ENCODE data around the gene UFSP1.
"Not testable (repeated sequence)": the region's sequence is repeated elsewhere in the genome, so short reads cannot be mapped to it uniquely, and the experiment has no call there.

Gene UFSP1

GRCh38 chr7:100888988-100889750 is at the start of gene UFSP1:
UFSP1 (minus strand) TSS chr7:100889715; CDS start chr7:100889271, 444 bp downstream.
- DNase-seq, result no peak

GRCh38 chr7:100936167-100936566 is 46.7 kb upstream of the UFSP1 start:
- DNase-seq, result not testable (repeated sequence)

GRCh38 chr7:100935381-100935780 is 45.9 kb upstream of the UFSP1 start:
- DNase-seq, result not testable (repeated sequence)

- no peak for DNase-seq
Measured at GRCh38 chr7:100933734-100934133, 44.2 kb upstream of the UFSP1 start.

GRCh38 chr7:100929808-100930174 is 40.3 kb upstream of the UFSP1 start:
- no peak for DNase-seq

- DNase-seq, result not testable (repeated sequence)
Measured at GRCh38 chr7:100923616-100924015, 34.1 kb upstream of the UFSP1 start.

- no peak for DNase-seq
Measured at GRCh38 chr7:100921039-100921438, 31.5 kb upstream of the UFSP1 start.

GRCh38 chr7:100919779-100920437 is 30.4 kb upstream of the UFSP1 start:
- DNase-seq, result not testable (repeated sequence)

- DNase-seq, result not testable (repeated sequence)
Measured at GRCh38 chr7:100919335-100919734, 29.8 kb upstream of the UFSP1 start.

GRCh38 chr7:100914879-100915447 is 25.4 kb upstream of the UFSP1 start:
- no peak for DNase-seq

- no peak for DNase-seq
Measured at GRCh38 chr7:100914208-100914878, 24.8 kb upstream of the UFSP1 start.

GRCh38 chr7:100911484-100911883 is 22.0 kb upstream of the UFSP1 start:
- no peak for DNase-seq

- not testable (repeated sequence) for DNase-seq
Measured at GRCh38 chr7:100910443-100910842, 20.9 kb upstream of the UFSP1 start.

GRCh38 chr7:100908512-100908911 is 19.0 kb upstream of the UFSP1 start:
- no peak for DNase-seq

GRCh38 chr7:100902638-100903037 is 13.1 kb upstream of the UFSP1 start:
- no peak for DNase-seq

GRCh38 chr7:100901921-100902332 is 12.4 kb upstream of the UFSP1 start:
- DNase-seq, result no peak

- DNase-seq, result no peak
Measured at GRCh38 chr7:100900978-100901377, 11.5 kb upstream of the UFSP1 start.

- no peak for DNase-seq
Measured at GRCh38 chr7:100899432-100899831, 9.9 kb upstream of the UFSP1 start.

GRCh38 chr7:100897772-100898454 is 8.4 kb upstream of the UFSP1 start:
- no peak for DNase-seq

- DNase-seq, result peak in 12 of 14 donors; percentile 20 to 73 (median 44)
Measured at GRCh38 chr7:100896732-100897608, 7.5 kb upstream of the UFSP1 start.

All from C1 segment of cervical spinal cord (tissue), 14 donors.